CD4-positive, alpha-beta T cell (primary cell): ENCODE measurements around the gene LYPD6B. TPM values are rescaled to one million over a fixed set of nuclear protein-coding genes. Genes with fewer than 3 reads are reported as not detected.

Experiments used
- ATAC-seq: fragments of 200-7000 bp; cut with Tn5 transposase; one replicate; pipeline ENCODE4 v1.10.0; 2022; ENCODE audit warnings: mild to moderate bottlenecking; ENCODE audit not compliant: poor library complexity
- CTCF ChIA-PET: fragments of 350-600 bp; sonication (Branson Sonifier 250); formaldehyde crosslinking; loops from one replicate; lab custom pipeline; 2021; ENCODE audit warnings: antibody characterized with exemption, inconsistent platforms; lab: Charles Lee
- POLR2A ChIA-PET: fragments of 350-600 bp; sonication (Branson Sonifier 250); formaldehyde crosslinking; loops from one replicate; lab custom pipeline; 2021; ENCODE audit warnings: antibody characterized with exemption, inconsistent platforms; lab: Charles Lee
- DNase-seq, 14 experiments: peaks; one replicate each; pipeline ENCODE4 v3.0.0-alpha.2; 2013 to 2020; ENCODE audit warnings: mixed read lengths in 2 of 14
- H3K27ac ChIP-seq, 2 donors: one replicate each; pipeline versions ENCODE4 v1.5.1 to v1.7.0; 2013; ENCODE audit warnings: low read length in 2 of 2, low read depth in 1 of 2, mild to moderate bottlenecking in 1 of 2
- H3K27me3 ChIP-seq, 2 experiments: 1 replicate in 1 of 2; 2 replicates in 1 of 2; pipeline versions ENCODE4 v1.6.1 to v1.7.0; 2013; ENCODE audit warnings: low read length in 2 of 2, control low read depth in 1 of 2, mild to moderate bottlenecking in 1 of 2, moderate library complexity in 1 of 2; ENCODE audit not compliant: insufficient read depth in 2 of 2, control insufficient read depth in 1 of 2
- H3K36me3 ChIP-seq: one replicate; pipeline ENCODE4 v1.6.1; 2013; ENCODE audit warnings: low read length, control low read depth; ENCODE audit not compliant: insufficient read depth
- H3K4me1 ChIP-seq: one replicate; pipeline ENCODE4 v1.6.1; 2013; ENCODE audit warnings: low read length, control low read depth; ENCODE audit not compliant: insufficient read depth
- H3K4me3 ChIP-seq: one replicate; pipeline ENCODE4 v1.5.1; 2013; ENCODE audit warnings: mild to moderate bottlenecking, low read length, moderate library complexity
- H3K9me3 ChIP-seq, 2 experiments: 1 replicate in 1 of 2; 2 replicates in 1 of 2; pipeline versions ENCODE4 v1.6.1 to v1.7.0; 2013; ENCODE audit warnings: low read length in 2 of 2, mild to moderate bottlenecking in 2 of 2, control low read depth in 1 of 2, moderate library complexity in 1 of 2; ENCODE audit not compliant: control insufficient read depth in 1 of 2, insufficient read depth in 1 of 2
- H3K27ac Mint-ChIP-seq: one replicate; pipeline ENCODE4 v1.8.0; 2020; ENCODE audit warnings: mixed read lengths
- H3K27me3 Mint-ChIP-seq: one replicate; pipeline ENCODE4 v1.8.0; 2021; ENCODE audit warnings: mixed read lengths
- H3K36me3 Mint-ChIP-seq: one replicate; pipeline ENCODE4 v1.8.0; 2021; ENCODE audit warnings: low read depth, mixed read lengths
- H3K4me1 Mint-ChIP-seq: one replicate; pipeline ENCODE4 v1.8.0; 2021; ENCODE audit warnings: low read depth, mixed read lengths
- H3K4me3 Mint-ChIP-seq: one replicate; pipeline ENCODE4 v1.8.0; 2020; ENCODE audit warnings: mild to moderate bottlenecking, mixed read lengths
- H3K9me3 Mint-ChIP-seq: one replicate; pipeline ENCODE4 v1.8.0; 2020; ENCODE audit warnings: mixed read lengths
- CTCF ChIP-seq: fragments of 200-600 bp; IDR thresholded peaks from one replicate; pipeline ENCODE4 v1.8.0; 2022; ENCODE audit warnings: antibody characterized with exemption, mild to moderate bottlenecking
- intact Hi-C, 2 experiments: fragments of 100-400 bp; cut with DNase I in 1 of 2; cut with micrococcal nuclease in 1 of 2; formaldehyde crosslinking; loops; one replicate each; pipeline versions ENCODE4 v1.15.1 to v1.9.0; 2023 to 2025; cut with DNase I, micrococcal nuclease
- total RNA-seq, 174 experiments: library from RNA in 2 of 174; stranded (reverse) in 2 of 174; gene quantifications; one replicate each; pipeline ENCODE4 v1.2.3 and lab custom pipeline; 2021 to 2026

Gene LYPD6B
- total RNA-seq, 2 experiments from 2014 or later, result not detected

- no peaks in the 10 kb centered on the region for H3K4me1 ChIP-seq
- ChIA-PET CTCF (no interaction called here), POLR2A (no interaction called here)
- no peak for ATAC-seq
- no peak overlapping the region for H3K27ac ChIP-seq
- Mint-ChIP-seq H3K27ac (no peak overlapping the region), H3K4me3 (no peak overlapping the region), H3K27me3 (peaks cover 44% of the 10 kb centered on the region), H3K4me1 (no peaks in the 10 kb centered on the region), H3K36me3 (no peaks in the 10 kb centered on the region), H3K9me3 (no peaks in the 10 kb centered on the region)
- no peaks in the 10 kb centered on the region for H3K36me3 ChIP-seq
- intact Hi-C loops, result no loop called here
- H3K27me3 ChIP-seq, result peaks cover 0 to 6% of the 10 kb centered on the region in 2 experiments
- no peak overlapping the region for H3K4me3 ChIP-seq
- no peak for DNase-seq
- no peaks in the 10 kb centered on the region for H3K9me3 ChIP-seq
- no peak for TF ChIP-seq CTCF
Measured at GRCh38 chr2:149057401-149057800, 18.9 kb downstream of the LYPD6B start.

- intact Hi-C loops, result no loop called here
- H3K27me3 ChIP-seq, result peaks cover 0 to 6% of the 10 kb centered on the region in 2 experiments
- CTCF ChIA-PET, result no interaction called here
- DNase-seq, result no peak
- no peak for TF ChIP-seq CTCF
- no peak overlapping the region for H3K4me3 ChIP-seq
- no peak for ATAC-seq
- no peaks in the 10 kb centered on the region for H3K9me3 ChIP-seq
- POLR2A ChIA-PET, result no interaction called here
- H3K27ac ChIP-seq, result no peak overlapping the region
- Mint-ChIP-seq H3K27me3 (peaks cover 39% of the 10 kb centered on the region), H3K9me3 (no peaks in the 10 kb centered on the region), H3K27ac (no peak overlapping the region), H3K36me3 (no peaks in the 10 kb centered on the region), H3K4me1 (no peaks in the 10 kb centered on the region), H3K4me3 (no peak overlapping the region)
- no peaks in the 10 kb centered on the region for H3K36me3 ChIP-seq
- H3K4me1 ChIP-seq, result no peaks in the 10 kb centered on the region
Measured at GRCh38 chr2:149058936-149059335, 20.4 kb downstream of the LYPD6B start.

- intact Hi-C loops, result no loop called here
- TF ChIP-seq CTCF, result no peak
- no peak overlapping the region for H3K27ac Mint-ChIP-seq
- H3K4me3 ChIP-seq, result no peak overlapping the region
- H3K36me3 Mint-ChIP-seq, result no peaks in the 10 kb centered on the region
- POLR2A ChIA-PET, result no interaction called here
- H3K9me3 Mint-ChIP-seq, result no peaks in the 10 kb centered on the region
- H3K4me3 Mint-ChIP-seq, result no peak overlapping the region
- no peaks in the 10 kb centered on the region for H3K9me3 ChIP-seq
- peaks cover 32% of the 10 kb centered on the region for H3K27me3 Mint-ChIP-seq
- no peaks in the 10 kb centered on the region for H3K4me1 Mint-ChIP-seq
- H3K27me3 ChIP-seq, result peaks cover 0 to 6% of the 10 kb centered on the region in 2 experiments
- H3K36me3 ChIP-seq, result no peaks in the 10 kb centered on the region
- no peak overlapping the region for H3K27ac ChIP-seq
- H3K4me1 ChIP-seq, result no peaks in the 10 kb centered on the region
- ATAC-seq, result no peak
- CTCF ChIA-PET, result no interaction called here
- DNase-seq, result no peak
Measured at GRCh38 chr2:149059822-149060221, 21.3 kb downstream of the LYPD6B start.
